GM21423 (cell line): ENCODE data around the gene RAB36.
"Not testable (repeated sequence)": the region's sequence is repeated elsewhere in the genome, so short reads cannot be mapped to it uniquely, and the experiment has no call there.

ENCODE experiments used
- ATAC-seq: cut with Tn5 transposase; IDR thresholded peaks from one replicate; pipeline ENCODE4 v1.9.1; 2021; ENCODE audit warnings: mild to moderate bottlenecking, moderate library complexity; ENCODE audit not compliant: unreplicated experiment

RAB36 gene

GRCh38 chr22:23136991-23137390, 8.3 kb upstream of the RAB36 start:
- not testable (repeated sequence) for ATAC-seq

- ATAC-seq, result no peak
Measured at GRCh38 chr22:23137468-23137867, 7.8 kb upstream of the RAB36 start.

GRCh38 chr22:23137905-23138561, 7.2 kb upstream of the RAB36 start:
- peak; percentile 38 for ATAC-seq

DNA sequence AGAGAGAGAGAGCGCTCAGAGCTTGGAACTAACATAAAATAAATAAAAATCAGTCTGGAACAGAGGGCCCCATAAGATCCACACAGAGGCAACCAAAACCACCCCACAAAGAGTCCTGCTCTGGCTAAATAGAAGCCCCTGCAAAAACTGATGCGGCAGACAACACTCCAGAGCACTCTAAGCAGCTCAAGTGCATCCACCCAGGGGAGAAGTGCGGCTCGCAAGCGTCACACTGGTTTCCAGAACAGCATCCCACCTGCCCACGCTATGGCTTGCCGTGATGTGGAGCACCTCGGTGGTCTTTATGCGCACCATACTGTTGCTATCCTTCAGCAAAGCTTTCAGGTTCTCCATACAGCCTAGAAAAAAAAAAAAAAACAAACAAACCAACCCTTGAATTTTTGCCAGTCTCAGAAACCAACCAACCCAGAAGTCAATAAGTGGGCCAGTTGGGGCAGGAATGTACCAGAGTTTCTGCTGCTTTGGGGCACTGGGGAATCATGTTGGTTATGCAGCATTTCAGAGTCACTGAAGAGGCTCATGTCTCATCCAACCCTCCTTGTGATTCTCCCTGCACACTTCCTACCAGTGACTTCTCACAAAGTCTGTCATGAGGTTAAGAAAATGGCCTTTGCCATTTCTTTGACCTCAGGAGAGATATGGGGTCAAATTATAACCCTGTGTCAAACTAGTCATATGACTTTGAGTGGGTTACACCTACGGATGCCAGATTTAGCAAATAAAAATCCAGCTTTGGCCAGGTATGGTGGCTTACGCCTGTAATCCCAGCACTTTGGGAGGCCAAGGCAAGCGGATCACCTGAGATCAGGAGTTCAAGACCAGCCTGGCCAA, 6.5 kb upstream of the RAB36 start:
- no peak for ATAC-seq

- ATAC-seq, result no peak
Measured at GRCh38 chr22:23140385-23140784, 4.9 kb upstream of the RAB36 start.

DNA sequence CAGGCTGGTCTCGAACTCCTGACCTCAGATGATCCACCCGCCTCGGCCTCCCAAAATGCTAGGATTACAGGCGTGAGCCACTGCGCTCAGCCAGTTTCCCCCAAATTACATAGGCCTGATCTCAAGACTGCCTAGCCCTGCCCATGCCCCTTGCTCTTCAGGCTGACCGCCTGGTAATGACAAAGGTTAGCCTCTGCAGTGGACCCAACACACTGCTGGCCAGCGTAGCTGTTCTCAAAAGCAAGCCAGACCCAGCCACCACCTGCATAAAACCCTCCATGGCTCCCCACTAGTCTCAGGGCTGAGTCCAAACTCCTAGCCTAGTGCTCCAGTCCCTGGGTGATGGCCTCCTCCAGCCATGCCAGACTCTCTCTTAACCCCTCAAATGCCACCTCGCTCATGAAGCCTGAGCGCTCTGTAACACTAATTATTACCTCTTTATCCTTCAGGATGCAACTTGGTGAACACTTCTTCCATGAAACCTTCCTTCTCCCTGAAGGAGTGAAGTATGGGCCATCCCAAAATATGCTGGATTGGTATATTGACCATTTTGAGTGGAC, 2.7 kb upstream of the RAB36 start:
- no peak for ATAC-seq

DNA sequence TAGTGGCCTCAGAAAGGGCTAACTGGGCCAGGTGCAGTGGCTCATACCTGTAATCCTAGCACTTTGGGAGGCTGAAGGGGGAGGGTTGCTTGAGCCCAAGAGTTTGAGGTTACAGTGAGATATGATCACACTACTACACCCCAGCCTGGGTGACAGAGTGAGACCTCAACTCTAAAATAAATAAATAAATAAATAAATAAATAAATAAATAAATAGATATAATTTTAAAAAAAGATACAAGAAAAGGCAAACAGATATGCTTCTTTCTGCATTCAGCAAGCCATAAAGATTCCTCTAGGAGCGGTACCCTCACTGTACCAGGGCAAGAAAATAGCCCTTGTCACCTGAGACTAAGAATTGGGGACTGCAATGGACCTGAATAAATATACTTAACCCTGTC, 2.2 kb upstream of the RAB36 start:
- no peak for ATAC-seq

DNA sequence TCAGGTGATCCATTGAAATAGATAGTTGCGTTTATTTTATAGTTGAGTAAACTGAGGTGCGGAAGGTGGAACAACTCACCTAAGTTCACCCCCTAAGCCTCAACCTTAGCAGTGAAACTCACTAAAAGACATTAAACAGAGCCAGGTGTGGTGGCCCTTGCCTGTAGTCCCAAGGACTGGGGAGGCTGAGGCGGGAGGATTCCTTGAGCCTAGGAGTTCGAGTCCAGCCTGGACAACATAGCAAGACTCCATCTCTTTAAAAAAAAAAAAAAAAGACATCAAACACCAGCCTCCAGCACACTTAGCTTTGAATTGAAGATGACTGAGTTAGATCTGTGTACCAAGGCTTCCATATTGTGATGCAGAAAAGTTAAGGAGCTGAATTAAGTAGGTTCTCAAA, 845 bp upstream of the RAB36 start:
- ATAC-seq, result no peak

- no peak for ATAC-seq
Measured at GRCh38 chr22:23145878-23146470, 697 bp downstream of the RAB36 start.

DNA sequence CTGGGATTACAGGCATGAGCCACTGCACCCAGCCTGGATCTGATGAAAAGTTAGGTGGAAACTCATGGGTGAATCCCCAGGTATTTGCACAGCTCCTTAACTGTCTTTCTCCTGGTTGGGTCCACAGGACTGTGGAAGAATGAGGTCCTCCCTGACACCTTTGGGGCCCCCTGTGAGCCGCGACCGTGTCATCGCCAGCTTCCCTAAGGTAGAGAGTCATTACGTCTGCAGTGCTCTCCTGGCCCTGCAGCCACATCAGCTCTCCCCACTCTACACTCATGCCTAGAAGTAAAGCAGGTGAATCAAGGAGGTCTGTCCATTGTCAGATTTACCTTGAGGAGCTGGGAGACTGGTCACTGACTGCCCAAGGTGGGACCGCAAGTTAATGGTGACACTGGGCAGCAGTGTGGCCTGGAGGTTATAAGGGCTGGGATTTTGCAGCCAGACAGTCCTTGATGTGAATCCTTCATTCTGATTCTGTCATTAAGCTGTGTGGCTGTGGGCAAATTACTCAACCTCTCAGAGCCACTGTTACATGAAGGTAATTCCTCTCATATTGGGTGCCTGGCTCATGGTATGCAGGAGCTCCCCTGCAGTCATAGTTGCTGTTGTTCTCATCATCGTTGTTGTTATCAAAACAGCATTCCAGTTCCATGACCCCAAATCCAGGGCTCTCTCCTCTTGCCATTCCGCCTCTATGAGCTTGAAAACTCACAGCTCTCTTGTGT, 1.4 kb downstream of the RAB36 start:
- ATAC-seq, result no peak

- no peak for ATAC-seq
Measured at GRCh38 chr22:23147617-23148387, 2.5 kb downstream of the RAB36 start.

GRCh38 chr22:23149743-23150238, 4.5 kb downstream of the RAB36 start:
- ATAC-seq, result no peak

GRCh38 chr22:23150762-23151161, 5.5 kb downstream of the RAB36 start:
- no peak for ATAC-seq

DNA sequence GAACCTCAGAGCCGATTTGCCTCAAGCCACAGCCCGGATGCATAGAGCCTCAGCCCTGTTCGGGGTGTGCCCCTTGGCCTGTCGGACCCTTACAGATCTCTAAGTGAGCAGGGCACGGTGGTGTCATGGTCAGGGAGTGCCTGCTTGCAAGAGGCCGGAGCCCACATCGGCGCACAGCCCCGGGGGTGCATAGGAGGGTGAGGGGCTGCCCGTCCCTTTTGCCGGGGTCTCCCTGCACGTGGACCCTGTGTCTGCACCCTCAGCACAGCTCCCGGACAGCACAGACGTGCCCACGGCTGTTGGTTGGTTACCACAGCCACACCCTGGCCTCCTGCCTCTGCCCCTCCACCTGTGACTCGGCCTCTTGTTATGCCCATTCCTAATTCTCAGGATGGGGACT, 6.5 kb downstream of the RAB36 start:
- no peak for ATAC-seq

GRCh38 chr22:23152238-23153114, 7.2 kb downstream of the RAB36 start:
- ATAC-seq, result no peak

GRCh38 chr22:23153994-23154393, 8.7 kb downstream of the RAB36 start:
- ATAC-seq, result no peak

DNA sequence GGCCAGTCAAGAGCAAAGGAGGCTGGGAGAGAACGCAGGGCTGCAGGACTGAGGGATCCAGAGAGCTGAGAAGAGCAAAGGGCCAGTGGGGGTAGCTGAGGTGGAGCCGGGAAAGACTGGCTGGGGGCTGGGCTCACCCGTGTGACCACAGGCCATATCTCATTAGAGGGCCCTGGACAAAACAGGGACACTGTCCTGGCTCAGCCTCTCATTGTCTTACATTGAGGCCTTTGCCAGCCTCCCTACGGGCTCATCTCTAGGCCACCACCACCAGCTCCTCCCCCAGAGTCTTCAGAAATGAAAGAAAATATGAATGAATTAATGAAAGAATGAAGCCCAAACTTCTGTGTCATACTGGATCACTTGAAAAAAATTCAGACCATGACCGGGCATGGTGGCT, 9.2 kb downstream of the RAB36 start:
- no peak for ATAC-seq

- no peak for ATAC-seq
Measured at GRCh38 chr22:23155143-23155542, 9.9 kb downstream of the RAB36 start.

DNA sequence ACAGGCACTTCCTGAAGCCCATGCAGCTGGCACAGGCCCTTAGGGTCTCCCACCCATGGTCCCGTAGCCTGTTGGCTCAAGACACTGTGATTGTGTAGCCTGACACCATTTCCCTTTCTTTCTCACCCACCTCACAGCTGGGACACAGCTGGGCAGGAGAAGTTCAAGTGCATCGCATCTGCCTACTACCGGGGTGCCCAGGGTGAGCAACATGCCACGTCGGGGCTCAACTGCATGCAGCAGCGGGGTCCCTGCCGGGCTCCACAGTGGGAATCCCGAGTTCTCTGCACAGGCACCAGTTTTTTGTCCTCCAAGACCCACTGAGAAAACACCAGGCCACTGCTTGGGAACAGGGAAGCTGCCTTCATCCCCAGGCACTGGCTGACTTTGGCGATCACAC, 10.6 kb downstream of the RAB36 start:
- no peak for ATAC-seq
